Vagina (tissue), 2 donors: ENCODE data around the gene UBR2.

Source experiments
- POLR2A ChIP-seq, 2 donors: fragments of 450-650 bp; IDR thresholded peaks; one replicate each; pipeline ENCODE4 v1.6.1; 2017; ENCODE audit warnings: antibody characterized with exemption in 2 of 2, mild to moderate bottlenecking in 2 of 2, moderate library complexity in 2 of 2
- TF ChIP-seq, protein P1 (sequence below), 3 experiments: fragments of 450-650 bp in 2 of 3; fragments of 200-600 bp in 1 of 3; sonication (generic) in 1 of 3; IDR thresholded peaks; one replicate each; pipeline ENCODE4 v1.5.1; 2017 to 2019; ENCODE audit warnings: antibody characterized with exemption in 3 of 3, mild to moderate bottlenecking in 2 of 3, moderate library complexity in 2 of 3

DNA sequence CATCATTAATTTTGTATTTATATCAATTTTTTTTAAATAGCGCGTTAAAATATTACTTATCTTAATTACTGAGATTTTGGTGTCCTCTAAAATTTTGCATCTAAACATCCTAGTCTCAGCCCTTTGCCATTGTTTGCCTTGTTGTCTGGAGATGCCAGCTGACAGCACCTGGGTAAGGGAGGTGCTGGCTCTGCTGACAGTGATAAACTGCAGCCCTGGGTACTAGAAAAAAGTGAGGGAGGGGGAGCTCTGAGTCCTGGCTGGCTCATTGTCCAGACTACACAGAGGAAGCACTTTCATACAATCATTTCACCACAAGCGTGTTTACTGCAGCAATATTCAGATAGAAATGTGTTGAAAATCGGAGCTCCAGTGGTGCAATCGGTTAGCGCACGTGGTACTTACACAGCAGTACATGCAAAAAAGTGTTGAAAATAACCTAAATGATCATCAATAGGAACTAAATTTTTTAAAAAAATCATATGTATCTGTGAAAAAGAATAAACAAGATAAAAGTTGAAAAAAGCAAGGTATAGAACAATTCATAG lies 18.5 kb upstream of the UBR2 start:
- TF ChIP-seq, protein P1, sequence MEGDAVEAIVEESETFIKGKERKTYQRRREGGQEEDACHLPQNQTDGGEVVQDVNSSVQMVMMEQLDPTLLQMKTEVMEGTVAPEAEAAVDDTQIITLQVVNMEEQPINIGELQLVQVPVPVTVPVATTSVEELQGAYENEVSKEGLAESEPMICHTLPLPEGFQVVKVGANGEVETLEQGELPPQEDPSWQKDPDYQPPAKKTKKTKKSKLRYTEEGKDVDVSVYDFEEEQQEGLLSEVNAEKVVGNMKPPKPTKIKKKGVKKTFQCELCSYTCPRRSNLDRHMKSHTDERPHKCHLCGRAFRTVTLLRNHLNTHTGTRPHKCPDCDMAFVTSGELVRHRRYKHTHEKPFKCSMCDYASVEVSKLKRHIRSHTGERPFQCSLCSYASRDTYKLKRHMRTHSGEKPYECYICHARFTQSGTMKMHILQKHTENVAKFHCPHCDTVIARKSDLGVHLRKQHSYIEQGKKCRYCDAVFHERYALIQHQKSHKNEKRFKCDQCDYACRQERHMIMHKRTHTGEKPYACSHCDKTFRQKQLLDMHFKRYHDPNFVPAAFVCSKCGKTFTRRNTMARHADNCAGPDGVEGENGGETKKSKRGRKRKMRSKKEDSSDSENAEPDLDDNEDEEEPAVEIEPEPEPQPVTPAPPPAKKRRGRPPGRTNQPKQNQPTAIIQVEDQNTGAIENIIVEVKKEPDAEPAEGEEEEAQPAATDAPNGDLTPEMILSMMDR (IDR thresholded peaks at IDR 0.05): no peak
- TF ChIP-seq POLR2A (IDR thresholded peaks at IDR 0.05): no peak
